Activated B cell treated with CpG ODN at 0.5 μM for 24 hours (primary cell): ENCODE data around the gene RTN3. TPM values are rescaled to one million over a fixed set of nuclear protein-coding genes. Genes with fewer than 3 reads are reported as not detected.
"Not testable (repeated sequence)": the region's sequence is repeated elsewhere in the genome, so short reads cannot be mapped to it uniquely, and the experiment has no call there.

Experiments used
- ATAC-seq: fragments of 200-7000 bp; cut with Tn5 transposase; one replicate; pipeline ENCODE4 v1.10.0; 2021; ENCODE audit warnings: low read depth, mild to moderate bottlenecking, moderate library complexity
- CTCF ChIA-PET: fragments of 350-600 bp; sonication (Branson Sonifier 250); formaldehyde crosslinking; loops from one replicate; lab custom pipeline; 2021; ENCODE audit warnings: antibody characterized with exemption; lab: Charles Lee
- POLR2A ChIA-PET: fragments of 350-600 bp; sonication (Branson Sonifier 250); formaldehyde crosslinking; loops from one replicate; lab custom pipeline; 2021; ENCODE audit warnings: antibody characterized with exemption; lab: Charles Lee
- DNase-seq: peaks from one replicate; pipeline ENCODE4 v3.0.0; 2022
- H3K27ac Mint-ChIP-seq: one replicate; pipeline ENCODE4 v1.8.0; 2020; ENCODE audit warnings: mixed read lengths
- H3K27me3 Mint-ChIP-seq: one replicate; pipeline ENCODE4 v1.8.0; 2021; ENCODE audit warnings: mixed read lengths
- H3K36me3 Mint-ChIP-seq: one replicate; pipeline ENCODE4 v1.8.0; 2021; ENCODE audit warnings: low read depth, mixed read lengths
- H3K4me1 Mint-ChIP-seq: one replicate; pipeline ENCODE4 v1.8.0; 2021; ENCODE audit warnings: mixed read lengths
- H3K4me3 Mint-ChIP-seq: one replicate; pipeline ENCODE4 v1.8.0; 2020; ENCODE audit warnings: mild to moderate bottlenecking, mixed read lengths
- H3K9me3 Mint-ChIP-seq: one replicate; pipeline ENCODE4 v1.8.0; 2020; ENCODE audit warnings: mixed read lengths
- CTCF ChIP-seq: fragments of 200-600 bp; IDR thresholded peaks from one replicate; pipeline ENCODE4 v1.8.0; 2022; ENCODE audit warnings: antibody characterized with exemption, mild to moderate bottlenecking
- intact Hi-C: fragments of 100-400 bp; cut with micrococcal nuclease; formaldehyde crosslinking; loops from one replicate; pipeline ENCODE4 v1.15.1; 2024
- total RNA-seq: library from RNA; stranded (reverse); gene quantifications from 2 replicates; pipeline ENCODE4 v1.2.3, GENCODE V29; 2022

RTN3 gene
- total RNA-seq, 1 donor from 2014 or later: 18.5 TPM

GRCh38 chr11:63768237-63769041 lies 87.1 kb downstream of the RTN3 start, which contains the start of gene ZFTA:
Gene ZFTA, minus strand, starts transcription at chr11:63768775. Its CDS starts 153 bp downstream, at chr11:63768622.
- Mint-ChIP-seq H3K4me3 (peak within 1 kb of the TSS; percentile 94), H3K4me1 (peaks cover 11% of the 10 kb centered on the region), H3K9me3 (no peaks in the 10 kb centered on the region), H3K27ac (peak within 1 kb of the TSS; percentile 83), H3K36me3 (peaks cover 5% of the 10 kb centered on the region), H3K27me3 (peaks cover 4% of the 10 kb centered on the region)
- CTCF ChIA-PET: interaction anchor here (0.7 to 2.4 kb wide), 14 partner anchors 11 to 384 kb away, joined by 3 to 17 read pairs (median 4); partner anchors contain the start of genes ATL3, MARK2 and RTN3
- DNase-seq: peak; percentile 80
- ATAC-seq: peak; percentile 68
- POLR2A ChIA-PET: interaction anchor here (0.6 to 3.8 kb wide), 5 partner anchors 45 to 1836 kb away, joined by 3 to 21 read pairs (median 3); partner anchors contain the start of genes ATL3 and MARK2
- no peak for TF ChIP-seq CTCF
- intact Hi-C loops: loop anchor here (1.0 to 5.0 kb wide), 8 partner anchors 45 to 534 kb away; partner anchors contain the start of genes CATSPERZ, MACROD1, MARK2 and NAA40

- no peaks in the 10 kb centered on the region for H3K9me3 Mint-ChIP-seq
- DNase-seq (peak; percentile 64), ATAC-seq (peak; percentile 59)
- POLR2A ChIA-PET: interaction anchor here (1.3 to 3.8 kb wide), 3 partner anchors 45 to 98 kb away, joined by 3 to 21 read pairs (median 4); partner anchors contain the start of genes ATL3 and MARK2
- H3K36me3 Mint-ChIP-seq: peaks cover 5% of the 10 kb centered on the region
- H3K27me3 Mint-ChIP-seq: peaks cover 4% of the 10 kb centered on the region
- CTCF ChIA-PET: interaction anchor here (1.3 to 2.4 kb wide), 2 partner anchors 69 to 379 kb away, joined by 4 to 17 read pairs; partner anchors contain the start of gene MARK2
- peaks cover 11% of the 10 kb centered on the region for H3K4me1 Mint-ChIP-seq
- no peak for TF ChIP-seq CTCF
- no peak overlapping the region for H3K27ac Mint-ChIP-seq
- peak overlapping the region; percentile 66 for H3K4me3 Mint-ChIP-seq
- intact Hi-C loops: loop anchor here (1.0 to 5.0 kb wide), 5 partner anchors 44 to 533 kb away; partner anchors contain the start of genes CATSPERZ, MACROD1, MARK2 and NAA40
Observed at GRCh38 chr11:63769042-63769713, 87.9 kb downstream of the RTN3 start.

DNA sequence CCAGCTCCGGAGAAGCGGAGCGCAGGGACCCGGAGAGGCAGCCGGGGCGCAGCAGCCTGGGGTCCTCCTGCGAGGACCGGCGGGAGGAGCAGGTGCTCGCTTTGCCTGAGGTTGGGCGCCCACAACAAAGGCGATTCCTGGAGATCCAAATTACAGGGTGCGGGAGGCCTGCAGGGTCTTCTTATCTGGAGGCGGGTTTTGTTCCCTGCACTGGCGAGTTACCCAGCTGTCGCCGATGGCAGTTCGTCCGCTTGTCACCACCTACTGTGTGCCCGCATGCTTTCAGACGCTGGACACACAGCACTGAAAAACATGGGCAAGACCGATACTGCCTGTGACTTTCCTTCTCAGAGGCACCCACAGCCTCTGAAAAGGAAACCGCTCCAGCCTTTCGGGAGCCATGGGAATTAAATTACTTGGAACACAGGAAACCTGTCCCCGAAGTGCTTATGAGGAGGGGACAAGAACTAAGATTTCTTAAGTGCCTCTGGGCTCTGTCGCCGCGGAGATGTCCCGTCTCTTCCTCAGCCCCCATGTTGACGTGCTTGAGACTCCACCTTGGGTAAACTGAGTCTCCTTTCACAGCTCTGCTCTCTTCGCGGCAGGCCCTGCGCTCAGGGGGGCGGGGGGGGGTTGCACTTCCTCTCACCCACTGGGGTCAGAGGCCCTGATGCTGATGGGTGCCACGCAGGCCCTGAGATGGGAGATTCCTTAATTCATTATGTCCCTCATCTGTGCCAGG lies 88.6 kb downstream of the RTN3 start:
- ChIA-PET CTCF (interaction anchor here (0.6 to 2.4 kb wide), 2 partner anchors 68 to 176 kb away, joined by 3 to 17 read pairs; partner anchors contain the start of gene MARK2), POLR2A (interaction anchor here (0.7 to 3.8 kb wide), 2 partner anchors 68 to 1489 kb away, joined by 7 to 21 read pairs; partner anchors contain the start of gene MARK2)
- ATAC-seq (no peak), DNase-seq (no peak)
- Mint-ChIP-seq H3K27me3 (peaks cover 4% of the 10 kb centered on the region), H3K27ac (no peak overlapping the region), H3K9me3 (no peaks in the 10 kb centered on the region), H3K4me1 (peaks cover 11% of the 10 kb centered on the region), H3K36me3 (peaks cover 5% of the 10 kb centered on the region), H3K4me3 (peak overlapping the region; percentile 68)
- TF ChIP-seq CTCF: no peak
- intact Hi-C loops: loop anchor here (1.0 to 5.0 kb wide), 5 partner anchors 43 to 532 kb away; partner anchors contain the start of genes CATSPERZ, MACROD1, MARK2 and NAA40

DNA sequence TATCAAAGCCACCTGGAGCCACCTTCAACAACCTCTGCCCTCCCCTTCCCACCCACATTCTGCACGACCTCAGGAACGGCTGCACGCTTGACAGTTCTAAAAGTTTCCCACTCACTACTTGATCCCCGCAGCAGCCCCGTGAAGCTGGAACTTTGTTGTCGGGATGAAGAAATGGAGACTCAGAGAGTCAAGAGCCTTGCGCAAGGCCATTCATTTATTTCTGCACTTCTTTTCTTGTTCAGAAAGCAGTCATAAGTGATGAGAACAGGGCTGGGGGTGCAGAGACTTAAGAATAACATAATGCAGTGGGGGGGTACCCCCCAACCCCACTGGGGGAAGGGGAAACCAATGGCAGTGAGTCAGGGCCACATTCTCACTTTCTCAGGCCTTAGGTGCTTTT lies 89.5 kb downstream of the RTN3 start:
- peaks cover 11% of the 10 kb centered on the region for H3K4me1 Mint-ChIP-seq
- DNase-seq: no peak
- peaks cover 5% of the 10 kb centered on the region for H3K36me3 Mint-ChIP-seq
- H3K27ac Mint-ChIP-seq: no peak overlapping the region
- POLR2A ChIA-PET: interaction anchor here (3.8 kb wide), 1 partner anchor 67 kb away, joined by 21 read pairs; the partner anchor contains the start of gene MARK2
- CTCF ChIA-PET: interaction anchor here (0.6 kb wide), 1 partner anchor 175 kb away, joined by 3 read pairs; no protein-coding TSS in a partner anchor
- ATAC-seq: no peak
- intact Hi-C loops: no loop called here
- peak overlapping the region; percentile 49 for H3K4me3 Mint-ChIP-seq
- H3K9me3 Mint-ChIP-seq: no peaks in the 10 kb centered on the region
- no peak for TF ChIP-seq CTCF
- peaks cover 4% of the 10 kb centered on the region for H3K27me3 Mint-ChIP-seq

DNA sequence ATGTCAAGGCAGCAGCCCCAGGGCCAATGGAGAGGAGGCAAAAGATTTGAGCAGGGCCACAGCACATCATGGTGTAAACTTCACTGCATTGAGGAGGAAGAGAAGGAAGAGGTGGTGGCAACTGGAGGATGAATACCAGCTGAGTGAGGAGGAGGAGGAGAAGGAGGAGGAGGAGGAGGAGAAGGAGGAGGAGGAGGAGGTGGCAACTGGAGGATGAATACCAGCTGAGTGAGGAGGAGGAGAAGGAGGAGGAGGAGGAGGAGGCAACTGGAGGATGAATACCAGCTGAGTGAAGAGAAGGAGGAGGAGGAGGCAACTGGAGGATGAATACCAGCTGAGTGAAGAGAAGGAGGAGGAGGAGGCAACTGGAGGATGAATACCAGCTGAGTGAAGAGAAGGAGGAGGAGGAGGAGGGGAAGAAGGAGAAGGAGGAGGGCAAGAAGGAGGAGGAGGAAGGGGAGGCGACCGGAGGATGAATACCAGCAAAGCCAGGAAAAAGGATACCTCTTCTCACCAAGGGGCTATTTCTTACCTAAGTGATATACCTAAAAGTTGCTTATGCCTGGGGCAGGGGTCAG lies 90.5 kb downstream of the RTN3 start:
- DNase-seq, H3K36me3 Mint-ChIP-seq, H3K4me3 Mint-ChIP-seq, H3K9me3 Mint-ChIP-seq, intact Hi-C loops, ATAC-seq, H3K27ac Mint-ChIP-seq, CTCF ChIA-PET, H3K27me3 Mint-ChIP-seq: not testable (repeated sequence)
- POLR2A ChIA-PET: interaction anchor here (0.7 kb wide), 1 partner anchor 142 kb away, joined by 9 read pairs; no protein-coding TSS in a partner anchor
- H3K4me1 Mint-ChIP-seq: peaks cover 11% of the 10 kb centered on the region
